ENCODE measurements around the gene PPM1L.

The PPM1L gene

GRCh38 chr3:161072751-161073150 is 316.7 kb downstream of the PPM1L start:
- no peak overlapping the region for H3K4me3 ChIP-seq (ENCODE audit: insufficient read depth in 1 of 2, low read depth in 1 of 2, low read length in 2 of 2)
- no peak for DNase-seq
- H2BK15ac ChIP-seq (ENCODE audit: low read depth, poor library complexity, severe bottlenecking) = no peak overlapping the region
- no peak overlapping the region for H3K18ac ChIP-seq (ENCODE audit: low read depth in 1 of 2, low read length in 2 of 2)
- H3K4ac ChIP-seq (ENCODE audit: low read depth in 1 of 2, low read length in 2 of 2) = no peak overlapping the region
- H3K9ac ChIP-seq (ENCODE audit: low read length) = no peak overlapping the region
- no peak overlapping the region for H3K14ac ChIP-seq (ENCODE audit: low read length in 2 of 2)
- no peak overlapping the region for H2BK5ac ChIP-seq (ENCODE audit: low read depth, low read length, poor library complexity, severe bottlenecking)
- no peak overlapping the region for H2AFZ ChIP-seq (ENCODE audit: low read depth, low read length)
- H2BK12ac ChIP-seq (ENCODE audit: low read length in 2 of 2) = no peak overlapping the region
- H3K4me2 ChIP-seq (ENCODE audit: low read length, poor library complexity, severe bottlenecking) = no peak overlapping the region
- no peaks in the 10 kb centered on the region for H3K36me3 ChIP-seq (ENCODE audit: control insufficient read depth in 1 of 2, insufficient read depth in 2 of 2, low read depth in 1 of 2, low read length in 2 of 2)
- no peak overlapping the region for H3K23ac ChIP-seq (ENCODE audit: low read length in 2 of 2)
- H4K8ac ChIP-seq (ENCODE audit: low read length) = no peak overlapping the region
- H2BK120ac ChIP-seq (ENCODE audit: low read depth, low read length) = no peak overlapping the region
- H3K79me1 ChIP-seq (replicated peaks; ENCODE audit: low read length, poor library complexity, severe bottlenecking) = no peaks in the 10 kb centered on the region
- H3K27me3 ChIP-seq (ENCODE audit: control insufficient read depth in 1 of 2, insufficient read depth in 1 of 2, low read length in 2 of 2) = no peaks in the 10 kb centered on the region
- no peak overlapping the region for H3K27ac ChIP-seq (ENCODE audit: low read length, poor library complexity, severe bottlenecking)
- H3K9me3 ChIP-seq (ENCODE audit: control insufficient read depth, low read length) = no peaks in the 10 kb centered on the region
- peaks cover 8% of the 10 kb centered on the region for H3K4me1 ChIP-seq (ENCODE audit: control insufficient read depth, insufficient read depth, low read depth, low read length)
- no peak overlapping the region for H2AK5ac ChIP-seq (ENCODE audit: low read length, severe bottlenecking)
- no peak overlapping the region for H4K91ac ChIP-seq (ENCODE audit: low read length)

DNA sequence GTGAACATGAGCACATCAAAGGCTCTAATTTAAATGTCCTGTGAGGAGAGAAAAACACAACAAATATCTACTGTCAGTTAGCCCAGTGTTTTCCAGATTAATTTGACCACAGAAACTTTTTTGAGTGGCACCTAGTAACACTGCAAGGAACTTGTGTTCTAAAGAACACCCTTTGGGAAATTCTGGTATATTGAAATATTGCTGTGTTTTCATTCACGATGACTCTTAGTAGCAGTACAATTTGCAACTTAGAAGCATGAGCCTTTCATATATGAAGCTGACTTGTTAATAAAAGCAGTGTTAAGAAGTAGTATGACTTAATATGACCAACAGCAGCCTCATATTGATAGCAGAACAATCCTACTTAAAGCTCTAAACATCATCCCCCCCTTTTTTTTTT is 317.1 kb downstream of the PPM1L start:
- H3K79me1 ChIP-seq (replicated peaks; ENCODE audit: low read length, poor library complexity, severe bottlenecking) = no peaks in the 10 kb centered on the region
- no peak overlapping the region for H3K23ac ChIP-seq (ENCODE audit: low read length in 2 of 2)
- H3K36me3 ChIP-seq (ENCODE audit: control insufficient read depth in 1 of 2, insufficient read depth in 2 of 2, low read depth in 1 of 2, low read length in 2 of 2) = no peaks in the 10 kb centered on the region
- H3K4me3 ChIP-seq (ENCODE audit: insufficient read depth in 1 of 2, low read depth in 1 of 2, low read length in 2 of 2) = no peak overlapping the region
- H2BK120ac ChIP-seq (ENCODE audit: low read depth, low read length) = no peak overlapping the region
- no peak overlapping the region for H3K27ac ChIP-seq (ENCODE audit: low read length, poor library complexity, severe bottlenecking)
- no peak for DNase-seq
- no peak overlapping the region for H2BK15ac ChIP-seq (ENCODE audit: low read depth, poor library complexity, severe bottlenecking)
- no peak overlapping the region for H3K4ac ChIP-seq (ENCODE audit: low read depth in 1 of 2, low read length in 2 of 2)
- no peak overlapping the region for H4K8ac ChIP-seq (ENCODE audit: low read length)
- H2AK5ac ChIP-seq (ENCODE audit: low read length, severe bottlenecking) = no peak overlapping the region
- no peak overlapping the region for H3K4me2 ChIP-seq (ENCODE audit: low read length, poor library complexity, severe bottlenecking)
- H3K27me3 ChIP-seq (ENCODE audit: control insufficient read depth in 1 of 2, insufficient read depth in 1 of 2, low read length in 2 of 2) = no peaks in the 10 kb centered on the region
- H3K14ac ChIP-seq (ENCODE audit: low read length in 2 of 2) = no peak overlapping the region
- H3K4me1 ChIP-seq (ENCODE audit: control insufficient read depth, insufficient read depth, low read depth, low read length) = peaks cover 8% of the 10 kb centered on the region
- WGBS = no CpG with 5 or more reads among the region's 1 CpG
- H3K9me3 ChIP-seq (ENCODE audit: control insufficient read depth, low read length) = no peaks in the 10 kb centered on the region
- no peak overlapping the region for H3K18ac ChIP-seq (ENCODE audit: low read depth in 1 of 2, low read length in 2 of 2)
- no peak overlapping the region for H2BK12ac ChIP-seq (ENCODE audit: low read length in 2 of 2)
- no peak overlapping the region for H4K91ac ChIP-seq (ENCODE audit: low read length)
- no peak overlapping the region for H2AFZ ChIP-seq (ENCODE audit: low read depth, low read length)
- no peak overlapping the region for H3K9ac ChIP-seq (ENCODE audit: low read length)
- no peak overlapping the region for H2BK5ac ChIP-seq (ENCODE audit: low read depth, low read length, poor library complexity, severe bottlenecking)

- Histone ChIP-seq H3K4me1 (ENCODE audit: control insufficient read depth, insufficient read depth, low read depth, low read length) (no peaks in the 10 kb centered on the region), H4K8ac (ENCODE audit: low read length) (no peak overlapping the region), H3K9me3 (ENCODE audit: control insufficient read depth, low read length) (no peaks in the 10 kb centered on the region), H2BK5ac (ENCODE audit: low read depth, low read length, poor library complexity, severe bottlenecking) (no peak overlapping the region), H2BK120ac (ENCODE audit: low read depth, low read length) (no peak overlapping the region), H2BK12ac (ENCODE audit: low read length in 2 of 2) (no peak overlapping the region), H2AK5ac (ENCODE audit: low read length, severe bottlenecking) (no peak overlapping the region), H2BK15ac (ENCODE audit: low read depth, poor library complexity, severe bottlenecking) (no peak overlapping the region), H4K91ac (ENCODE audit: low read length) (no peak overlapping the region), H3K9ac (ENCODE audit: low read length) (no peak overlapping the region), H3K18ac (ENCODE audit: low read depth in 1 of 2, low read length in 2 of 2) (no peak overlapping the region), H3K4ac (ENCODE audit: low read depth in 1 of 2, low read length in 2 of 2) (no peak overlapping the region), H3K27me3 (ENCODE audit: control insufficient read depth in 1 of 2, insufficient read depth in 1 of 2, low read length in 2 of 2) (no peaks in the 10 kb centered on the region), H3K27ac (ENCODE audit: low read length, poor library complexity, severe bottlenecking) (no peak overlapping the region), H3K4me3 (ENCODE audit: insufficient read depth in 1 of 2, low read depth in 1 of 2, low read length in 2 of 2) (no peak overlapping the region), H3K23ac (ENCODE audit: low read length in 2 of 2) (no peak overlapping the region), H2AFZ (ENCODE audit: low read depth, low read length) (no peak overlapping the region), H3K36me3 (ENCODE audit: control insufficient read depth in 1 of 2, insufficient read depth in 2 of 2, low read depth in 1 of 2, low read length in 2 of 2) (peaks cover 0 to 27% of the 10 kb centered on the region in 2 experiments), H3K14ac (ENCODE audit: low read length in 2 of 2) (no peak overlapping the region), H3K79me1 (replicated peaks; ENCODE audit: low read length, poor library complexity, severe bottlenecking) (no peaks in the 10 kb centered on the region), H3K4me2 (ENCODE audit: low read length, poor library complexity, severe bottlenecking) (no peak overlapping the region)
- 97% methylated on average over 4 of the region's 4 CpGs for WGBS
- peak; percentile 22 for DNase-seq
Observed at GRCh38 chr3:161081633-161082032, 325.6 kb downstream of the PPM1L start.

GRCh38 chr3:161082063-161082462 is 326.0 kb downstream of the PPM1L start:
- Histone ChIP-seq H3K27me3 (ENCODE audit: control insufficient read depth in 1 of 2, insufficient read depth in 1 of 2, low read length in 2 of 2) (no peaks in the 10 kb centered on the region), H3K36me3 (ENCODE audit: control insufficient read depth in 1 of 2, insufficient read depth in 2 of 2, low read depth in 1 of 2, low read length in 2 of 2) (peaks cover 0 to 30% of the 10 kb centered on the region in 2 experiments), H3K4me2 (ENCODE audit: low read length, poor library complexity, severe bottlenecking) (no peak overlapping the region), H3K4me1 (ENCODE audit: control insufficient read depth, insufficient read depth, low read depth, low read length) (no peaks in the 10 kb centered on the region), H3K9ac (ENCODE audit: low read length) (no peak overlapping the region), H2AK5ac (ENCODE audit: low read length, severe bottlenecking) (no peak overlapping the region), H2BK12ac (ENCODE audit: low read length in 2 of 2) (no peak overlapping the region), H3K4ac (ENCODE audit: low read depth in 1 of 2, low read length in 2 of 2) (no peak overlapping the region), H4K8ac (ENCODE audit: low read length) (peak overlapping the region; percentile 43), H4K91ac (ENCODE audit: low read length) (no peak overlapping the region), H3K14ac (ENCODE audit: low read length in 2 of 2) (no peak overlapping the region), H2BK5ac (ENCODE audit: low read depth, low read length, poor library complexity, severe bottlenecking) (no peak overlapping the region), H3K27ac (ENCODE audit: low read length, poor library complexity, severe bottlenecking) (no peak overlapping the region), H3K23ac (ENCODE audit: low read length in 2 of 2) (no peak overlapping the region), H3K79me1 (replicated peaks; ENCODE audit: low read length, poor library complexity, severe bottlenecking) (no peaks in the 10 kb centered on the region), H3K9me3 (ENCODE audit: control insufficient read depth, low read length) (no peaks in the 10 kb centered on the region), H2AFZ (ENCODE audit: low read depth, low read length) (no peak overlapping the region), H3K18ac (ENCODE audit: low read depth in 1 of 2, low read length in 2 of 2) (no peak overlapping the region), H2BK120ac (ENCODE audit: low read depth, low read length) (no peak overlapping the region), H2BK15ac (ENCODE audit: low read depth, poor library complexity, severe bottlenecking) (no peak overlapping the region), H3K4me3 (ENCODE audit: insufficient read depth in 1 of 2, low read depth in 1 of 2, low read length in 2 of 2) (no peak overlapping the region)
- no peak for DNase-seq
- 96% methylated on average over 2 of the region's 2 CpGs for WGBS

Data from mesenchymal stem cell (in vitro differentiated cells and primary cell).